ENCODE measurements around the gene PCDHGA7. TPM values are rescaled to one million over a fixed set of nuclear protein-coding genes. Genes with fewer than 3 reads are reported as not detected.

Gene PCDHGA7
- total RNA-seq, 1 experiment from 2014 or later: 0.18 TPM

DNA sequence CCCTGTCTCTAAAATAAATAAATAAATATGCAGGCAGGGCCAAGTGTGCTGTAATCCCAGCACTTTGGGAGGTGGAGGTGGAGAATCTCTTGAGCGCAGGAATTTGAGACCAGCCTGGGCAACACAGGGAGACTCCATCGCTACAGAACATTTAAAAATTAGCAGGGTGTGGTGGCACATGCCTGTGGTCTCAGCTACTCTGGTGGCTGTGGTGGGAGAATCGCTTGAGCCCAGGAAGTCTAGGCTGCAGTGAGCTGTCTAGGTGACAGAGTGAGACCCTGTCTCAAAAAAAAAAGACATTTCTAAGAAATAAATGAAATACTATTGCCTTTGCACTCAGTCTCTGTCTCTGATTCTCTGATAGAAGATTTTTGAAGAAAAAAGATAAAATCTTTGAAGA lies 29.0 kb downstream of the PCDHGA7 start:
- DNase-seq (ENCODE audit: low read depth, low spot score) (no peak), ATAC-seq (no peak)
- H3K4me3 ChIP-seq (ENCODE audit: low read depth in 2 of 2, low read length in 2 of 2): no peak overlapping the region
- no peak overlapping the region for H3K27ac ChIP-seq (ENCODE audit: low read length)
- H3K27me3 ChIP-seq (ENCODE audit: control insufficient read depth, insufficient read depth, low read length): no peaks in the 10 kb centered on the region
- no peaks in the 10 kb centered on the region for H3K36me3 ChIP-seq (ENCODE audit: control insufficient read depth, insufficient read depth, low read length)
- intact Hi-C loops (cut with micrococcal nuclease; ENCODE audit: unreplicated experiment): loop anchor here (5.0 to 10.0 kb wide), 2 partner anchors 47 to 189 kb away; partner anchors contain the start of genes PCDHB14 and PCDHGA5
- TF ChIP-seq POLR2AphosphoS5 (IDR thresholded peaks at IDR 0.05; ENCODE audit: low read depth, low read length): no peak
- TF ChIP-seq TCF7L2 (IDR thresholded peaks at IDR 0.05; ENCODE audit: low read depth, low read length): no peak
- TF ChIP-seq SIN3A (IDR thresholded peaks at IDR 0.05; ENCODE audit: borderline replicate concordance, insufficient read depth, low read depth, low read length): no peak
- TF ChIP-seq, protein P1, sequence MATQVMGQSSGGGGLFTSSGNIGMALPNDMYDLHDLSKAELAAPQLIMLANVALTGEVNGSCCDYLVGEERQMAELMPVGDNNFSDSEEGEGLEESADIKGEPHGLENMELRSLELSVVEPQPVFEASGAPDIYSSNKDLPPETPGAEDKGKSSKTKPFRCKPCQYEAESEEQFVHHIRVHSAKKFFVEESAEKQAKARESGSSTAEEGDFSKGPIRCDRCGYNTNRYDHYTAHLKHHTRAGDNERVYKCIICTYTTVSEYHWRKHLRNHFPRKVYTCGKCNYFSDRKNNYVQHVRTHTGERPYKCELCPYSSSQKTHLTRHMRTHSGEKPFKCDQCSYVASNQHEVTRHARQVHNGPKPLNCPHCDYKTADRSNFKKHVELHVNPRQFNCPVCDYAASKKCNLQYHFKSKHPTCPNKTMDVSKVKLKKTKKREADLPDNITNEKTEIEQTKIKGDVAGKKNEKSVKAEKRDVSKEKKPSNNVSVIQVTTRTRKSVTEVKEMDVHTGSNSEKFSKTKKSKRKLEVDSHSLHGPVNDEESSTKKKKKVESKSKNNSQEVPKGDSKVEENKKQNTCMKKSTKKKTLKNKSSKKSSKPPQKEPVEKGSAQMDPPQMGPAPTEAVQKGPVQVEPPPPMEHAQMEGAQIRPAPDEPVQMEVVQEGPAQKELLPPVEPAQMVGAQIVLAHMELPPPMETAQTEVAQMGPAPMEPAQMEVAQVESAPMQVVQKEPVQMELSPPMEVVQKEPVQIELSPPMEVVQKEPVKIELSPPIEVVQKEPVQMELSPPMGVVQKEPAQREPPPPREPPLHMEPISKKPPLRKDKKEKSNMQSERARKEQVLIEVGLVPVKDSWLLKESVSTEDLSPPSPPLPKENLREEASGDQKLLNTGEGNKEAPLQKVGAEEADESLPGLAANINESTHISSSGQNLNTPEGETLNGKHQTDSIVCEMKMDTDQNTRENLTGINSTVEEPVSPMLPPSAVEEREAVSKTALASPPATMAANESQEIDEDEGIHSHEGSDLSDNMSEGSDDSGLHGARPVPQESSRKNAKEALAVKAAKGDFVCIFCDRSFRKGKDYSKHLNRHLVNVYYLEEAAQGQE (IDR thresholded peaks at IDR 0.05; ENCODE audit: insufficient read depth in 1 of 2, low read depth in 2 of 2, low read length in 1 of 2): no peak
- TF ChIP-seq, protein P2, sequence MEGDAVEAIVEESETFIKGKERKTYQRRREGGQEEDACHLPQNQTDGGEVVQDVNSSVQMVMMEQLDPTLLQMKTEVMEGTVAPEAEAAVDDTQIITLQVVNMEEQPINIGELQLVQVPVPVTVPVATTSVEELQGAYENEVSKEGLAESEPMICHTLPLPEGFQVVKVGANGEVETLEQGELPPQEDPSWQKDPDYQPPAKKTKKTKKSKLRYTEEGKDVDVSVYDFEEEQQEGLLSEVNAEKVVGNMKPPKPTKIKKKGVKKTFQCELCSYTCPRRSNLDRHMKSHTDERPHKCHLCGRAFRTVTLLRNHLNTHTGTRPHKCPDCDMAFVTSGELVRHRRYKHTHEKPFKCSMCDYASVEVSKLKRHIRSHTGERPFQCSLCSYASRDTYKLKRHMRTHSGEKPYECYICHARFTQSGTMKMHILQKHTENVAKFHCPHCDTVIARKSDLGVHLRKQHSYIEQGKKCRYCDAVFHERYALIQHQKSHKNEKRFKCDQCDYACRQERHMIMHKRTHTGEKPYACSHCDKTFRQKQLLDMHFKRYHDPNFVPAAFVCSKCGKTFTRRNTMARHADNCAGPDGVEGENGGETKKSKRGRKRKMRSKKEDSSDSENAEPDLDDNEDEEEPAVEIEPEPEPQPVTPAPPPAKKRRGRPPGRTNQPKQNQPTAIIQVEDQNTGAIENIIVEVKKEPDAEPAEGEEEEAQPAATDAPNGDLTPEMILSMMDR (IDR thresholded peaks at IDR 0.05): no peak
- CTCF ChIA-PET: no interaction called here
- H3K4me1 ChIP-seq (ENCODE audit: control insufficient read depth, insufficient read depth, low read length): no peaks in the 10 kb centered on the region
- no TSS peak for BruUV-seq (replicated peaks)
- in situ Hi-C loops (cut with HindIII; ENCODE audit: low pct_unique_long_range_greater_than_20kb, low sequenced_read_pairs): no loop called here
- POLR2A ChIA-PET: no interaction called here
- H3K9me3 ChIP-seq (ENCODE audit: control insufficient read depth, insufficient read depth, low read depth, low read length): no peaks in the 10 kb centered on the region

- BruUV-seq (replicated peaks): no TSS peak
- intact Hi-C loops (cut with micrococcal nuclease; ENCODE audit: unreplicated experiment): loop anchor here (2.0 to 10.0 kb wide), 3 partner anchors 48 to 191 kb away; partner anchors contain the start of genes PCDHB14 and PCDHGA5
- Histone ChIP-seq H3K4me3 (ENCODE audit: low read depth in 2 of 2, low read length in 2 of 2) (peak within 1 kb of the TSS in 1 of 2 experiments; percentile 7; a peak in 1 of 4 replicates), H3K36me3 (ENCODE audit: control insufficient read depth, insufficient read depth, low read length) (no peaks in the 10 kb centered on the region), H3K27me3 (ENCODE audit: control insufficient read depth, insufficient read depth, low read length) (no peaks in the 10 kb centered on the region), H3K9me3 (ENCODE audit: control insufficient read depth, insufficient read depth, low read depth, low read length) (no peaks in the 10 kb centered on the region), H3K27ac (ENCODE audit: low read length) (no peak within 1 kb of the TSS), H3K4me1 (ENCODE audit: control insufficient read depth, insufficient read depth, low read length) (no peaks in the 10 kb centered on the region)
- CTCF ChIA-PET: interaction anchor here (0.5 to 2.2 kb wide), 17 partner anchors 17 to 244 kb away, joined by 3 to 11 read pairs (median 4); partner anchors contain the start of genes PCDHB11, PCDHB14, PCDHGA1 and PCDHGA12
- in situ Hi-C loops (cut with HindIII; ENCODE audit: low pct_unique_long_range_greater_than_20kb, low sequenced_read_pairs): no loop called here
- DNase-seq (ENCODE audit: low read depth, low spot score) (no peak), ATAC-seq (peak; percentile 72)
- TF ChIP-seq, protein P1 (IDR thresholded peaks at IDR 0.05; ENCODE audit: insufficient read depth in 1 of 2, low read depth in 2 of 2, low read length in 1 of 2): no peak
- TF ChIP-seq, protein P2 (IDR thresholded peaks at IDR 0.05): peak; percentile 87
- POLR2A ChIA-PET: no interaction called here
Observed at GRCh38 chr5:141412854-141413539, 30.5 kb downstream of the PCDHGA7 start, which contains the start of gene PCDHGA10. Gene PCDHGA10, plus strand, starts transcription at chr5:141412987. Its CDS starts 189 bp downstream, at chr5:141413176.
